H1 (cell line): ENCODE measurements around the gene FSIP1. TPM values are rescaled to one million over a fixed set of nuclear protein-coding genes. Genes with fewer than 3 reads are reported as not detected.

Experiments
- CTCF ChIA-PET: fragments of 300-600 bp; sonication (Branson Sonifier 250); formaldehyde crosslinking; loops from one replicate; lab custom pipeline; 2021; ENCODE audit not compliant: partially characterized antibody; lab: Charles Lee
- POLR2A ChIA-PET: fragments of 300-600 bp; sonication (Branson Sonifier 250); formaldehyde crosslinking; loops from one replicate; lab custom pipeline; 2021; ENCODE audit warnings: inconsistent platforms; ENCODE audit not compliant: partially characterized antibody; lab: Charles Lee
- DNase-seq, 2 experiments: peaks; one replicate each; pipeline versions ENCODE4 v3.0.0 to v3.0.0-alpha.2; 2010 to 2022; ENCODE audit warnings: low spot score in 2 of 2, low read depth in 1 of 2, mixed read lengths in 1 of 2
- FAIRE-seq: peaks from 2 replicates; lab custom pipeline; 2011; peaks lifted over from hg19 to GRCh38; lab: Jason Lieb, UNC
- H2AFZ ChIP-seq: 2 replicates; pipeline ENCODE4 v1.8.1; 2012; ENCODE audit warnings: low read length, inconsistent platforms
- H2AK5ac ChIP-seq: 2 replicates; pipeline ENCODE4 v1.6.1; 2013; ENCODE audit warnings: low read depth, low read length
- H2BK120ac ChIP-seq: replicated peaks from 2 replicates; pipeline ENCODE3; 2013; ENCODE audit warnings: low read depth, low read length, inconsistent platforms
- H2BK12ac ChIP-seq: 2 replicates; pipeline ENCODE4 v1.6.1; 2013; ENCODE audit warnings: low read depth, low read length
- H2BK15ac ChIP-seq: 2 replicates; pipeline ENCODE4 v1.6.1; 2013; ENCODE audit warnings: low read length
- H2BK20ac ChIP-seq: 2 replicates; pipeline ENCODE4 v1.6.1; 2013; ENCODE audit warnings: low read length
- H2BK5ac ChIP-seq: 2 replicates; pipeline ENCODE4 v1.6.1; 2013; ENCODE audit warnings: low read depth, low read length
- H3K14ac ChIP-seq: 2 replicates; pipeline ENCODE4 v1.6.1; 2013; ENCODE audit warnings: inconsistent platforms; ENCODE audit not compliant: insufficient read length
- H3K18ac ChIP-seq: 2 replicates; pipeline ENCODE4 v1.6.1; 2013; ENCODE audit warnings: low read length; ENCODE audit errors: extremely low read depth
- H3K23ac ChIP-seq: 2 replicates; pipeline ENCODE4 v1.6.1; 2013; ENCODE audit warnings: inconsistent platforms; ENCODE audit not compliant: insufficient read length
- H3K23me2 ChIP-seq: 2 replicates; pipeline ENCODE4 v1.6.1; 2013; ENCODE audit warnings: low read depth, low read length
- H3K27ac ChIP-seq: 2 replicates; pipeline ENCODE4 v1.6.1; 2011; ENCODE audit warnings: low read depth, low read length, inconsistent platforms
- H3K27me3 ChIP-seq, 4 experiments: replicated peaks in 1 of 4; 1 replicate in 1 of 4; 2 replicates in 3 of 4; pipeline versions ENCODE4 v1.6.1 to v1.8.1; 2011 to 2013; ENCODE audit warnings: low read length in 3 of 4, mild to moderate bottlenecking in 3 of 4, inconsistent platforms in 2 of 4, mixed read lengths in 2 of 4, moderate library complexity in 1 of 4; ENCODE audit not compliant: control insufficient read depth in 3 of 4, insufficient read depth in 3 of 4; ENCODE audit errors: extremely low read depth in 1 of 4
- H3K36me3 ChIP-seq, 4 experiments: 2 replicates each; pipeline versions ENCODE4 v1.6.1 to v1.8.1; 2011 to 2013; ENCODE audit warnings: mild to moderate bottlenecking in 4 of 4, low read length in 3 of 4, moderate library complexity in 2 of 4, control low read depth in 1 of 4, inconsistent platforms in 1 of 4; ENCODE audit not compliant: insufficient read depth in 4 of 4, control insufficient read depth in 2 of 4
- H3K4ac ChIP-seq: replicated peaks from 2 replicates; pipeline ENCODE3; 2013; ENCODE audit warnings: low read length, low read depth, mixed read lengths, inconsistent platforms; ENCODE audit not compliant: insufficient read length
- H3K4me1 ChIP-seq, 4 experiments: replicated peaks in 1 of 4; 1 replicate in 1 of 4; 2 replicates in 3 of 4; pipeline versions ENCODE4 v1.6.1 to v1.8.1; 2011 to 2013; ENCODE audit warnings: low read length in 3 of 4, inconsistent platforms in 2 of 4, mixed read lengths in 1 of 4; ENCODE audit not compliant: insufficient read depth in 4 of 4, control insufficient read depth in 3 of 4
- H3K4me2 ChIP-seq, 2 experiments: 2 replicates each; pipeline versions ENCODE4 v1.6.1 to v1.8.1; 2011 to 2013; ENCODE audit warnings: low read depth in 2 of 2, low read length in 2 of 2, control low read depth in 1 of 2, inconsistent platforms in 1 of 2, mild to moderate bottlenecking in 1 of 2; ENCODE audit not compliant: insufficient read depth in 1 of 2
- H3K4me3 ChIP-seq, 4 experiments: fragments of 200-600, 300-600 bp in 1 of 4; sonication (generic), shearing (Covaris generic), sonication (Bioruptor Twin) in 1 of 4; 2 replicates each; pipeline versions ENCODE4 v1.5.1 to v1.8.1; 2011 to 2016; ENCODE audit warnings: low read length in 4 of 4, low read depth in 3 of 4, control low read depth in 2 of 4, inconsistent platforms in 2 of 4, mild to moderate bottlenecking in 2 of 4, mixed read lengths in 1 of 4, moderate library complexity in 1 of 4; ENCODE audit not compliant: insufficient read depth in 2 of 4; ENCODE audit errors: extremely low read depth in 1 of 4
- H3K56ac ChIP-seq: replicated peaks from 2 replicates; pipeline ENCODE3; 2013; ENCODE audit warnings: low read depth, mild to moderate bottlenecking, mixed read lengths, low read length, inconsistent platforms; ENCODE audit not compliant: insufficient read length
- H3K79me1 ChIP-seq: 2 replicates; pipeline ENCODE4 v1.6.1; 2013; ENCODE audit warnings: low read depth, low read length, control low read depth
- H3K79me2 ChIP-seq, 2 experiments: 2 replicates each; pipeline versions ENCODE4 v1.6.1 to v1.8.1; 2012 to 2013; ENCODE audit warnings: low read length in 2 of 2, mild to moderate bottlenecking in 2 of 2, inconsistent platforms in 1 of 2; ENCODE audit not compliant: insufficient read depth in 2 of 2, control insufficient read depth in 1 of 2
- H3K9ac ChIP-seq, 4 experiments: replicated peaks in 1 of 4; 1 replicate in 1 of 4; 2 replicates in 3 of 4; pipeline versions ENCODE4 v1.6.1 to v1.8.1; 2011 to 2013; ENCODE audit warnings: low read depth in 3 of 4, low read length in 3 of 4, control low read depth in 2 of 4, mild to moderate bottlenecking in 2 of 4, moderate library complexity in 2 of 4, inconsistent platforms in 1 of 4; ENCODE audit errors: extremely low read depth in 1 of 4
- H3K9me3 ChIP-seq, 2 experiments: 2 replicates each; pipeline versions ENCODE4 v1.6.1 to v1.8.1; 2012 to 2013; ENCODE audit warnings: mild to moderate bottlenecking in 2 of 2, moderate library complexity in 2 of 2, control low read depth in 1 of 2, inconsistent platforms in 1 of 2, low read depth in 1 of 2, low read length in 1 of 2, mixed read lengths in 1 of 2; ENCODE audit not compliant: insufficient read depth in 2 of 2
- H4K20me1 ChIP-seq, 2 experiments: replicated peaks in 1 of 2; 2 replicates each; pipeline versions ENCODE3 to v1.8.1; 2011 to 2013; ENCODE audit warnings: inconsistent platforms in 2 of 2, low read length in 2 of 2, mild to moderate bottlenecking in 1 of 2; ENCODE audit not compliant: insufficient read depth in 2 of 2, control insufficient read depth in 1 of 2
- H4K5ac ChIP-seq: 2 replicates; pipeline ENCODE4 v1.6.1; 2013; ENCODE audit warnings: low read length, low read depth, mixed read lengths, inconsistent platforms; ENCODE audit not compliant: insufficient read length
- H4K8ac ChIP-seq: 2 replicates; pipeline ENCODE4 v1.8.0; 2013; ENCODE audit warnings: mild to moderate bottlenecking, moderate library complexity, low read length, inconsistent platforms; ENCODE audit not compliant: insufficient read depth; ENCODE audit errors: extremely low read depth
- H4K91ac ChIP-seq: replicated peaks from 2 replicates; pipeline ENCODE3; 2013; ENCODE audit warnings: low read length, mixed read lengths, inconsistent platforms; ENCODE audit not compliant: insufficient read length
- BRCA1 ChIP-seq: IDR thresholded peaks from 2 replicates; pipeline ENCODE4 v1.6.1; 2012; ENCODE audit warnings: low read depth, low read length, improper control_type of control experiment
- MAFK ChIP-seq: IDR thresholded peaks from 2 replicates; pipeline ENCODE4 v1.6.1; 2012; ENCODE audit warnings: low read depth, mild to moderate bottlenecking, improper control_type of control experiment, low read length
- POLR2AphosphoS5 ChIP-seq: IDR thresholded peaks from 2 replicates; pipeline ENCODE4 v1.6.1; 2011; ENCODE audit warnings: low read depth, low read length
- RAD21 ChIP-seq, 2 experiments: IDR thresholded peaks in 1 of 2; conservative IDR thresholded peaks in 1 of 2; 2 replicates each; pipeline ENCODE4 v1.6.1; 2011; ENCODE audit warnings: low read depth in 2 of 2, low read length in 2 of 2, improper control_type of control experiment in 1 of 2, inconsistent platforms in 1 of 2, mild to moderate bottlenecking in 1 of 2, moderate library complexity in 1 of 2
- USF2 ChIP-seq: IDR thresholded peaks from 2 replicates; pipeline ENCODE4 v1.6.1; 2011; ENCODE audit warnings: low read length, improper control_type of control experiment
- WGBS, 2 experiments: shearing (Covaris generic) in 1 of 2; methylation state at CpG; one replicate each; pipeline versions ENCODE4 v1.1.6 to v1.1.7; 2013 to 2015; ENCODE audit warnings: low lambda C conversion rate in 2 of 2, mixed read lengths in 2 of 2, inconsistent platforms in 1 of 2, low coverage in 1 of 2, missing lambda C conversion rate in 1 of 2; ENCODE audit not compliant: insufficient replicate concordance in 2 of 2, insufficient coverage in 1 of 2, insufficient read length in 1 of 2; ENCODE audit errors: extremely low coverage in 1 of 2, missing lambda C conversion rate in 1 of 2; 5-methylcytosine and 5-hydroxymethylcytosine counted together
- polyA plus RNA-seq, 7 experiments: library from polyadenylated mRNA; depleted of rRNA in 3 of 7; stranded (reverse) in 5 of 7; unstranded in 2 of 7; fragments of >200 nt in 5 of 7; fragments of 200-250 nt in 2 of 7; gene quantifications; 1 replicate in 5 of 7; 2 replicates in 1 of 7; 4 replicates in 1 of 7; pipeline versions ENCODE4 v1.2.1 to v1.2.3, GENCODE V29; 2011 to 2013; ENCODE audit warnings: missing spikeins in 2 of 7, mixed read lengths in 2 of 7
- total RNA-seq: library from RNA; stranded (reverse); fragmentation: NEBNext Ultra II Directional; extraction: Animal tissue kit (Norgen Biotek cat#: 25700); gene quantifications from 2 replicates; pipeline ENCODE4 v1.2.1, GENCODE V29; 2021

The FSIP1 gene
- total and polyA plus RNA-seq, 2 of the 8 experiments (the other 6 are each of a cell fraction or from before 2014, with no cell fraction given): 0.18 to 1.3 TPM

GRCh38 chr15:39697509-39697908, 85.1 kb downstream of the FSIP1 start:
- Histone ChIP-seq H4K20me1 (no peaks in the 10 kb centered on the region), H3K4ac (no peak overlapping the region), H3K9me3 (no peaks in the 10 kb centered on the region), H2BK12ac (no peak overlapping the region), H3K56ac (no peak overlapping the region), H4K8ac (no peak overlapping the region), H2BK15ac (no peak overlapping the region), H2BK20ac (no peak overlapping the region), H3K27me3 (peaks cover 0 to 1% (median 0%) of the 10 kb centered on the region in 4 experiments; a peak in 1 of 7 replicates), H3K79me1 (no peaks in the 10 kb centered on the region), H3K36me3 (no peaks in the 10 kb centered on the region), H3K14ac (no peak overlapping the region), H4K91ac (no peak overlapping the region), H3K4me3 (no peak overlapping the region), H3K9ac (no peak overlapping the region), H2BK5ac (no peak overlapping the region), H3K4me1 (peaks cover 0 to 7% (median 2%) of the 10 kb centered on the region in 4 experiments; a peak in 3 of 7 replicates), H2AK5ac (no peak overlapping the region), H3K23me2 (no peaks in the 10 kb centered on the region; the same call in 1 of the 2 replicates), H2BK120ac (no peak overlapping the region), H4K5ac (no peak overlapping the region), H3K4me2 (no peak overlapping the region), H3K18ac (no peak overlapping the region), H3K23ac (no peak overlapping the region), H3K27ac (no peak overlapping the region), H3K79me2 (no peaks in the 10 kb centered on the region), H2AFZ (no peak overlapping the region)
- CTCF ChIA-PET: interaction anchor here (0.6 to 1.2 kb wide), 2 partner anchors 47 to 52 kb away, joined by 3 read pairs; no protein-coding TSS in a partner anchor
- POLR2A ChIA-PET: no interaction called here
- FAIRE-seq: no peak
- WGBS, 2 experiments: 93% methylated on average over 5 of the region's 5 CpGs; no CpG with 5 or more reads in 1 of the 2 experiments
- no peak for DNase-seq
- TF ChIP-seq POLR2AphosphoS5 (no peak), USF2 (no peak), RAD21 (IDR thresholded peaks at IDR 0.05 in 1 of 2, conservative IDR thresholded peaks at IDR 0.05 in 1 of 2; ENCODE audit: low read depth in 2 of 2, low read length in 2 of 2) (no peak), BRCA1 (no peak), MAFK (no peak)
